Esophagus squamous epithelium (tissue), 4 donors: Measurements from ENCODE around the gene MED4.

Source experiments
- CTCF ChIP-seq, 6 experiments: fragments of 450-650 bp in 4 of 6; fragments of 200-600 bp in 2 of 6; sonication (generic) in 2 of 6; IDR thresholded peaks; one replicate each; pipeline ENCODE4 v1.5.1; 2016 to 2019; ENCODE audit warnings: antibody characterized with exemption in 6 of 6, mild to moderate bottlenecking in 4 of 6, moderate library complexity in 4 of 6
- POLR2A ChIP-seq, 4 donors: fragments of 450-650 bp; IDR thresholded peaks; one replicate each; pipeline ENCODE4 v1.6.1; 2017; ENCODE audit warnings: antibody characterized with exemption in 4 of 4, mild to moderate bottlenecking in 4 of 4, moderate library complexity in 3 of 4

DNA sequence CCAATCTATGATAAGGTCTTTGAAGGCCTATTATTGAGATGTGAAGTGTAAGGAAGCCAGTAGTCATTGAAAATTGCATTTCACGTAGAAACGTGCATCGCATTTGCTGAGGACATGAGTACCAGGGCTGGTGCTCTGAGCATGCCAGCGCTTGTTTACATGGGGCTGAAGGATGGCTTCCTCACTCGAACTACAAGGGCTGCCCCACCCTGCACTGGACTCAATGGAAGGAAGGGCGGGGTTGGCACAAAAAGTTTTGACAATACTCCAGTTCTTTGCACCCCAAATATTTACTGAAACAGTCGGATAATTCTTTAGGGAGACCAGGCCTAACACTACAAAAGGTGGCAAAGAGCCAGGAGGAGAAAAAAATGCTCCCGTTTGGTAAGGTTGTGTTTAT, 28.9 kb upstream of the MED4 start:
- no peak for TF ChIP-seq CTCF (IDR thresholded peaks at IDR 0.05)
- TF ChIP-seq POLR2A (IDR thresholded peaks at IDR 0.05), result no peak
